ENCODE results near the gene ADAM22.

Gene ADAM22

DNA sequence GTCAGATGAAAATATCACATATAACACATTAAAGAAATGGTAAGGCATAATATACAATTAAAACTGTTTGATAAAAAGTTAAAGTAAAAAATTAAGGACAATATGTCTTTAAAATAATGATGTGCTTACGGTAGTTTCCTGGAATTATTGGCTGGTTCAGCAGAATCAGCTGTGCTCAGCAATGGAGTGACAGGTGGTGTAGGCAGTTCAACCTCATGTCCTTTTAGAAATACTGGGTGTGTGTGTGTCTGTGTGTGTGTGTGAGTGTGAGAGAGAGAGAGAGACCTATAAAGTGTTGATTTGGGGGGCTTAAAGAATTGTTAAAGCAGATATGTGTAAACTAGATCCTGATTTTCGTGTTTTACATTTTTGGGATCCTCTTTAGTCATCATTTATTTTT is 141.2 kb downstream of the ADAM22 start:
- no peaks in the 10 kb centered on the region for H3K4me1 ChIP-seq (ENCODE audit: control insufficient read depth, low read length)
- TF ChIP-seq EZH2phosphoT487 (IDR thresholded peaks at IDR 0.05; ENCODE audit: borderline replicate concordance, low read length), result no peak
- TF ChIP-seq, protein P1, sequence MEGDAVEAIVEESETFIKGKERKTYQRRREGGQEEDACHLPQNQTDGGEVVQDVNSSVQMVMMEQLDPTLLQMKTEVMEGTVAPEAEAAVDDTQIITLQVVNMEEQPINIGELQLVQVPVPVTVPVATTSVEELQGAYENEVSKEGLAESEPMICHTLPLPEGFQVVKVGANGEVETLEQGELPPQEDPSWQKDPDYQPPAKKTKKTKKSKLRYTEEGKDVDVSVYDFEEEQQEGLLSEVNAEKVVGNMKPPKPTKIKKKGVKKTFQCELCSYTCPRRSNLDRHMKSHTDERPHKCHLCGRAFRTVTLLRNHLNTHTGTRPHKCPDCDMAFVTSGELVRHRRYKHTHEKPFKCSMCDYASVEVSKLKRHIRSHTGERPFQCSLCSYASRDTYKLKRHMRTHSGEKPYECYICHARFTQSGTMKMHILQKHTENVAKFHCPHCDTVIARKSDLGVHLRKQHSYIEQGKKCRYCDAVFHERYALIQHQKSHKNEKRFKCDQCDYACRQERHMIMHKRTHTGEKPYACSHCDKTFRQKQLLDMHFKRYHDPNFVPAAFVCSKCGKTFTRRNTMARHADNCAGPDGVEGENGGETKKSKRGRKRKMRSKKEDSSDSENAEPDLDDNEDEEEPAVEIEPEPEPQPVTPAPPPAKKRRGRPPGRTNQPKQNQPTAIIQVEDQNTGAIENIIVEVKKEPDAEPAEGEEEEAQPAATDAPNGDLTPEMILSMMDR (IDR thresholded peaks at IDR 0.05; ENCODE audit: low read depth, low read length, poor library complexity, severe bottlenecking), result no peak
- no peaks in the 10 kb centered on the region for H3K9me2 ChIP-seq (replicated peaks; ENCODE audit: control insufficient read depth, low read length)

DNA sequence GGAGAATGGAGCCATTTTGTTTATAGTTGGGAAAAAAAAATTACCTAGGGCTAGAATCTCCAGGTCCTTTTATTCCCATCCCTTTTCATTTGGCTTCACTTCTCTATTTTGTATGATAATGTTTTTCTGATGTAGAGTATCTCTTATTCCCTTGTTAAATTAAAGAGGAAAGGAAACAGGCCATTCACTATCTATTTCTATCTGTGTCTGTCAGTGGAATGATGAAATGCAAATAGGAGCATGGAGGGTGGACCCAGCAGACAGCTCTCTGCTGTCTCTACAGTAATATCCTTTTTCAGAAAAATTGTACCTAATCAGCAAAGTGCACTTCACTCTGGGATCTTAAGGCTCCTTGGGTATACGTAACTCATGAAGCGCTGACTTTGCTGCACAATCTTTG is 149.8 kb downstream of the ADAM22 start:
- Histone ChIP-seq H3K4me3 (ENCODE audit: low read length) (no peak overlapping the region), H3K27me3 (ENCODE audit: control insufficient read depth, low read length) (no peaks in the 10 kb centered on the region), H3K27ac (ENCODE audit: low read depth, low read length) (no peak overlapping the region), H3K79me2 (ENCODE audit: control insufficient read depth, low read length) (no peaks in the 10 kb centered on the region), H3K9me3 (ENCODE audit: control insufficient read depth, insufficient read depth, low read length) (no peaks in the 10 kb centered on the region), H3K36me3 (ENCODE audit: control insufficient read depth, low read length) (no peaks in the 10 kb centered on the region), H3K9me2 (replicated peaks; ENCODE audit: control insufficient read depth, low read length) (no peaks in the 10 kb centered on the region), H3K4me2 (ENCODE audit: low read length) (no peak overlapping the region), H4K20me1 (ENCODE audit: control insufficient read depth, insufficient read depth, low read depth, low read length) (no peaks in the 10 kb centered on the region), H3F3A (ENCODE audit: control insufficient read depth, insufficient read depth) (no peaks in the 10 kb centered on the region), H3K4me1 (ENCODE audit: control insufficient read depth, low read length) (no peaks in the 10 kb centered on the region)
- no peak for TF ChIP-seq EZH2phosphoT487 (IDR thresholded peaks at IDR 0.05; ENCODE audit: borderline replicate concordance, low read length)
- TF ChIP-seq, protein P1 (IDR thresholded peaks at IDR 0.05; ENCODE audit: low read depth, low read length, poor library complexity, severe bottlenecking), result no peak

More for the DNA sequence above, 141.2 kb downstream of the ADAM22 start:
- H3K27me3 ChIP-seq (ENCODE audit: control insufficient read depth, low read length), result no peaks in the 10 kb centered on the region
- H3K79me2 ChIP-seq (ENCODE audit: control insufficient read depth, low read length), result no peaks in the 10 kb centered on the region
- no peaks in the 10 kb centered on the region for H4K20me1 ChIP-seq (ENCODE audit: control insufficient read depth, insufficient read depth, low read depth, low read length)
- H3K36me3 ChIP-seq (ENCODE audit: control insufficient read depth, low read length), result no peaks in the 10 kb centered on the region
- no peaks in the 10 kb centered on the region for H3F3A ChIP-seq (ENCODE audit: control insufficient read depth, insufficient read depth)
- H3K27ac ChIP-seq (ENCODE audit: low read depth, low read length), result no peak overlapping the region
- no peaks in the 10 kb centered on the region for H3K9me3 ChIP-seq (ENCODE audit: control insufficient read depth, insufficient read depth, low read length)
- no peak overlapping the region for H3K4me2 ChIP-seq (ENCODE audit: low read length)
- H3K4me3 ChIP-seq (ENCODE audit: low read length), result no peak overlapping the region

DNA sequence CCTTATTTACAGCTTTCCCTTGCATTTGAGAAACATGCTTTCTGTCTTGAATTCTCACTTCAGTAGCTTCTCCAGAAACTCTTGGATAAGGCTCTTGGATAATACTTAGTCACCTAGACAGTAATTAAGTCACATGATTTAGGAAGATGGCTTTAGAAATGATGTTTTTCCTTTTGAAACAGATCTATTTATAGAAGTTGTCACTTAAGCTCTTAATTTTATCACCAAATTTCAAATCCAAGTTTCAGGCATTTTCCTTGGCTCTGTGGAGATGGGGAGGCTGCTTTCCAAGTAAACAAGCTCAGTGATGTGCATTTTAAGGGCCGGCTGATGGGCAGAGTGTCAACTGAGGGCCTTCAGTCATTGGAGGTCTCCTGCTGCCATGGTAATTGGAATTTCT is 155.5 kb downstream of the ADAM22 start:
- no peak overlapping the region for H3K4me3 ChIP-seq (ENCODE audit: low read length)
- no peaks in the 10 kb centered on the region for H4K20me1 ChIP-seq (ENCODE audit: control insufficient read depth, insufficient read depth, low read depth, low read length)
- no peaks in the 10 kb centered on the region for H3K9me3 ChIP-seq (ENCODE audit: control insufficient read depth, insufficient read depth, low read length)
- H3K79me2 ChIP-seq (ENCODE audit: control insufficient read depth, low read length), result no peaks in the 10 kb centered on the region
- H3K27me3 ChIP-seq (ENCODE audit: control insufficient read depth, low read length), result no peaks in the 10 kb centered on the region
- no peak for TF ChIP-seq EZH2phosphoT487 (IDR thresholded peaks at IDR 0.05; ENCODE audit: borderline replicate concordance, low read length)
- TF ChIP-seq, protein P1 (IDR thresholded peaks at IDR 0.05; ENCODE audit: low read depth, low read length, poor library complexity, severe bottlenecking), result no peak
- no peaks in the 10 kb centered on the region for H3K36me3 ChIP-seq (ENCODE audit: control insufficient read depth, low read length)
- H3K27ac ChIP-seq (ENCODE audit: low read depth, low read length), result no peak overlapping the region
- H3K9me2 ChIP-seq (replicated peaks; ENCODE audit: control insufficient read depth, low read length), result no peaks in the 10 kb centered on the region
- H3K4me1 ChIP-seq (ENCODE audit: control insufficient read depth, low read length), result no peaks in the 10 kb centered on the region
- no peaks in the 10 kb centered on the region for H3F3A ChIP-seq (ENCODE audit: control insufficient read depth, insufficient read depth)
- no peak overlapping the region for H3K4me2 ChIP-seq (ENCODE audit: low read length)

DNA sequence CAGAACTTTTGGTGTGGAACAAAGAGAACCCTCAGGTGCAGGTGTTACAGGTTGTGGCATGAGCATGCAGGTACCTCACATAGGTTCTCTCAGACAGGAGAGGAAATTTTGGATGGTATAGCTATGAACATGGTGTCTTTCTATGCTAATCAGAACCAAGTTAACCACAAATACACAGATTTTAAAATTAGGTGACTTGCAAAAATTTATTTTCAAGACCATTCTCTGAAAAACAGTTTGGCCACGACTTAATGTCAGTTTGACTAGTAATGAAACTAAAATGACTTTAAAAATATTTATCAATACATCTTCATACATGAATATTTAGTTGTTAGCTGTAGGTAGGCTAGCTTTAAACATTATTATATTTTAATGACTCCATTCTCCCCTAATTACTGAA is 156.2 kb downstream of the ADAM22 start:
- TF ChIP-seq EZH2phosphoT487 (IDR thresholded peaks at IDR 0.05; ENCODE audit: borderline replicate concordance, low read length), result no peak
- TF ChIP-seq, protein P1 (IDR thresholded peaks at IDR 0.05; ENCODE audit: low read depth, low read length, poor library complexity, severe bottlenecking), result no peak
- no peaks in the 10 kb centered on the region for H3K27me3 ChIP-seq (ENCODE audit: control insufficient read depth, low read length)
- no peaks in the 10 kb centered on the region for H4K20me1 ChIP-seq (ENCODE audit: control insufficient read depth, insufficient read depth, low read depth, low read length)
- no peaks in the 10 kb centered on the region for H3K9me2 ChIP-seq (replicated peaks; ENCODE audit: control insufficient read depth, low read length)
- no peak overlapping the region for H3K4me2 ChIP-seq (ENCODE audit: low read length)
- H3K9me3 ChIP-seq (ENCODE audit: control insufficient read depth, insufficient read depth, low read length), result no peaks in the 10 kb centered on the region
- H3K4me3 ChIP-seq (ENCODE audit: low read length), result no peak overlapping the region
- H3K4me1 ChIP-seq (ENCODE audit: control insufficient read depth, low read length), result no peaks in the 10 kb centered on the region
- H3K79me2 ChIP-seq (ENCODE audit: control insufficient read depth, low read length), result no peaks in the 10 kb centered on the region
- H3K27ac ChIP-seq (ENCODE audit: low read depth, low read length), result no peak overlapping the region
- H3K36me3 ChIP-seq (ENCODE audit: control insufficient read depth, low read length), result no peaks in the 10 kb centered on the region
- H3F3A ChIP-seq (ENCODE audit: control insufficient read depth, insufficient read depth), result no peaks in the 10 kb centered on the region

Measured in DOHH2 (cell line).